Natural killer cell (primary cell): ENCODE data around the gene FBP2. TPM values are rescaled to one million over a fixed set of nuclear protein-coding genes. Genes with fewer than 3 reads are reported as not detected.

Experiments
- ATAC-seq, 3 donors: fragments of 150-1000 bp in 2 of 3; fragments of 200-7000 bp in 1 of 3; cut with Tn5 transposase; 1 replicate in 1 of 3; 2 replicates in 2 of 3; pipeline ENCODE4 v1.10.0; 2021; ENCODE audit warnings: mild to moderate bottlenecking in 2 of 3, moderate library complexity in 2 of 3
- DNase-seq, 2 donors: peaks; one replicate each; pipeline versions ENCODE4 v3.0.0 to v3.0.0-alpha.2; 2013 to 2021; ENCODE audit warnings: mixed read lengths in 1 of 2
- H3K27ac ChIP-seq: one replicate; pipeline ENCODE4 v1.5.1; 2013; ENCODE audit warnings: mild to moderate bottlenecking, low read length
- H3K27me3 ChIP-seq: one replicate; pipeline ENCODE4 v1.6.1; 2013; ENCODE audit warnings: low read length; ENCODE audit not compliant: control insufficient read depth, insufficient read depth
- H3K36me3 ChIP-seq: one replicate; pipeline ENCODE4 v1.6.1; 2013; ENCODE audit warnings: low read length; ENCODE audit not compliant: control insufficient read depth, insufficient read depth
- H3K4me1 ChIP-seq: one replicate; pipeline ENCODE4 v1.6.1; 2013; ENCODE audit warnings: low read length; ENCODE audit not compliant: control insufficient read depth, insufficient read depth
- H3K4me3 ChIP-seq: one replicate; pipeline ENCODE4 v1.5.1; 2013; ENCODE audit warnings: low read length
- H3K9me3 ChIP-seq: one replicate; pipeline ENCODE4 v1.6.1; 2013; ENCODE audit warnings: low read length; ENCODE audit not compliant: control insufficient read depth, insufficient read depth
- H3K27ac Mint-ChIP-seq, 2 donors: one replicate each; pipeline ENCODE4 v1.8.0; 2022; ENCODE audit warnings: mild to moderate bottlenecking in 2 of 2, mixed read lengths in 2 of 2, moderate library complexity in 1 of 2
- H3K27me3 Mint-ChIP-seq, 2 donors: one replicate each; pipeline ENCODE4 v1.8.0; 2022; ENCODE audit warnings: low read depth in 2 of 2, mixed read lengths in 2 of 2
- H3K36me3 Mint-ChIP-seq: one replicate; pipeline ENCODE4 v1.8.0; 2022; ENCODE audit warnings: mixed read lengths
- H3K4me1 Mint-ChIP-seq, 2 donors: one replicate each; pipeline ENCODE4 v1.8.0; 2022; ENCODE audit warnings: mixed read lengths in 2 of 2
- H3K4me3 Mint-ChIP-seq: one replicate; pipeline ENCODE4 v1.8.0; 2022; ENCODE audit warnings: mild to moderate bottlenecking, moderate library complexity, mixed read lengths
- H3K9me3 Mint-ChIP-seq, 2 donors: one replicate each; pipeline ENCODE4 v1.8.0; 2022; ENCODE audit warnings: mixed read lengths in 2 of 2
- WGBS: methylation state at CpG from one replicate; pipeline ENCODE4 v1.1.7; 2013; ENCODE audit warnings: missing lambda C conversion rate; ENCODE audit not compliant: insufficient coverage; 5-methylcytosine and 5-hydroxymethylcytosine counted together
- intact Hi-C: fragments of 100-400 bp; cut with micrococcal nuclease; formaldehyde crosslinking; loops from one replicate; pipeline ENCODE4 v1.14.2; 2022
- total RNA-seq, 4 donors: library from RNA; stranded (reverse); fragments of 120-200 nt in 1 of 4; gene quantifications; one replicate each; pipeline versions ENCODE4 v1.2.3 to v1.2.4, GENCODE V29; 2013 to 2022
- TF ChIP-seq, protein P1 (sequence below): fragments of 200-600 bp; IDR thresholded peaks from one replicate; pipeline ENCODE4 v1.8.0; 2022; ENCODE audit warnings: antibody characterized with exemption

Gene FBP2
- total RNA-seq, 3 donors from 2014 or later (not counting 1 experiment from before 2014, with no cell fraction given), result not detected

DNA sequence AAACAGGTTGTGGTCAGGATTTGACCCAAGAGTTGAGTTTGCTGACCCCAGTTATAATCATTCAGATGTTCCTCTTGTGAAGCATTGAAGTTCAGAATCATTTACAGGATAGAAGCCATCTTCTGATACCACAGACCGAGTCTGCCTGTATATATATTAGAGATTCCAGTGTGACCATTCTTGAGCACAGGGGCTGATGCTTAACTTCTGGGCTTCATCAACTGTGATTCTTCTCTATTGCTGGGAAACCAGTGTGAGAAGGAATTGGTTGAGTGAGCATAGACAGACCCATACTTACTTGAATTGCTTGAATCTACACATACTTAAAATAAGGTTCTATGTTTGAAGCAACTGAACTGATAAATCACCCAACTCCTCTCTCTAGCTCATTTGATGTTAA lies 66.7 kb downstream of the FBP2 start:
- 83% methylated on average over 1 of the region's 1 CpG for WGBS
- DNase-seq (no peak), ATAC-seq (no peak)
- no peak overlapping the region for H3K4me3 Mint-ChIP-seq
- H3K27me3 Mint-ChIP-seq, result peaks cover 0 to 14% of the 10 kb centered on the region in 2 donors
- H3K36me3 ChIP-seq, result no peaks in the 10 kb centered on the region
- no peaks in the 10 kb centered on the region for H3K27me3 ChIP-seq
- H3K36me3 Mint-ChIP-seq, result no peaks in the 10 kb centered on the region
- H3K9me3 ChIP-seq, result no peaks in the 10 kb centered on the region
- H3K4me1 ChIP-seq, result no peaks in the 10 kb centered on the region
- H3K9me3 Mint-ChIP-seq, result no peaks in the 10 kb centered on the region
- no peak overlapping the region for H3K4me3 ChIP-seq
- H3K27ac ChIP-seq, result no peak overlapping the region
- intact Hi-C loops, result no loop called here
- H3K4me1 Mint-ChIP-seq, result no peaks in the 10 kb centered on the region
- TF ChIP-seq, protein P1, sequence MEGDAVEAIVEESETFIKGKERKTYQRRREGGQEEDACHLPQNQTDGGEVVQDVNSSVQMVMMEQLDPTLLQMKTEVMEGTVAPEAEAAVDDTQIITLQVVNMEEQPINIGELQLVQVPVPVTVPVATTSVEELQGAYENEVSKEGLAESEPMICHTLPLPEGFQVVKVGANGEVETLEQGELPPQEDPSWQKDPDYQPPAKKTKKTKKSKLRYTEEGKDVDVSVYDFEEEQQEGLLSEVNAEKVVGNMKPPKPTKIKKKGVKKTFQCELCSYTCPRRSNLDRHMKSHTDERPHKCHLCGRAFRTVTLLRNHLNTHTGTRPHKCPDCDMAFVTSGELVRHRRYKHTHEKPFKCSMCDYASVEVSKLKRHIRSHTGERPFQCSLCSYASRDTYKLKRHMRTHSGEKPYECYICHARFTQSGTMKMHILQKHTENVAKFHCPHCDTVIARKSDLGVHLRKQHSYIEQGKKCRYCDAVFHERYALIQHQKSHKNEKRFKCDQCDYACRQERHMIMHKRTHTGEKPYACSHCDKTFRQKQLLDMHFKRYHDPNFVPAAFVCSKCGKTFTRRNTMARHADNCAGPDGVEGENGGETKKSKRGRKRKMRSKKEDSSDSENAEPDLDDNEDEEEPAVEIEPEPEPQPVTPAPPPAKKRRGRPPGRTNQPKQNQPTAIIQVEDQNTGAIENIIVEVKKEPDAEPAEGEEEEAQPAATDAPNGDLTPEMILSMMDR, result no peak
- H3K27ac Mint-ChIP-seq, result no peak overlapping the region

DNA sequence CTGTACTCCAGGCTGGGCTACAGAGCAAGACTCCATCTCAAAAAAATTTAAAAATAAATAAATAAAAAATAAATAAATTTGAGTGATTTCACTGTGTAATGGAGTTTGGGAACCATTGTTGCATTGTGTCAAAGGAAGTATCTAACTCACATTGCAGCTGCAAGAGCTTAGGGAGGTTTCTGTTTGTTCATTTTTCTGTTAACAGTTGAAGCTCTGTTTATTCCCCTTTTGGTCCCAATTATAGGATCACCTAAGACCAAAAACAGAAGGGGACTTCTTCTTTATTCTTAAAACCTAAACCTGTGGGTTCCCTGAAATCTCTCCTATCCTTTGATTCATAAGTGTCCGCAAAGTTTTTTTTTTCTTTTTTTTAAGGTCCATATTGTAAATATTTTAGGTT lies 67.4 kb downstream of the FBP2 start:
- H3K27me3 ChIP-seq, result no peaks in the 10 kb centered on the region
- no peak for DNase-seq
- H3K4me3 ChIP-seq, result no peak overlapping the region
- no peaks in the 10 kb centered on the region for H3K36me3 ChIP-seq
- ATAC-seq, result no peak
- H3K27me3 Mint-ChIP-seq, result peaks cover 0 to 14% of the 10 kb centered on the region in 2 donors
- WGBS, result no CpG with 5 or more reads among the region's 1 CpG
- H3K27ac Mint-ChIP-seq, result no peak overlapping the region
- TF ChIP-seq, protein P1, result no peak
- H3K9me3 Mint-ChIP-seq, result no peaks in the 10 kb centered on the region
- no peak overlapping the region for H3K4me3 Mint-ChIP-seq
- H3K9me3 ChIP-seq, result no peaks in the 10 kb centered on the region
- H3K27ac ChIP-seq, result no peak overlapping the region
- no peaks in the 10 kb centered on the region for H3K4me1 Mint-ChIP-seq
- H3K36me3 Mint-ChIP-seq, result no peaks in the 10 kb centered on the region
- H3K4me1 ChIP-seq, result no peaks in the 10 kb centered on the region
- intact Hi-C loops, result no loop called here

DNA sequence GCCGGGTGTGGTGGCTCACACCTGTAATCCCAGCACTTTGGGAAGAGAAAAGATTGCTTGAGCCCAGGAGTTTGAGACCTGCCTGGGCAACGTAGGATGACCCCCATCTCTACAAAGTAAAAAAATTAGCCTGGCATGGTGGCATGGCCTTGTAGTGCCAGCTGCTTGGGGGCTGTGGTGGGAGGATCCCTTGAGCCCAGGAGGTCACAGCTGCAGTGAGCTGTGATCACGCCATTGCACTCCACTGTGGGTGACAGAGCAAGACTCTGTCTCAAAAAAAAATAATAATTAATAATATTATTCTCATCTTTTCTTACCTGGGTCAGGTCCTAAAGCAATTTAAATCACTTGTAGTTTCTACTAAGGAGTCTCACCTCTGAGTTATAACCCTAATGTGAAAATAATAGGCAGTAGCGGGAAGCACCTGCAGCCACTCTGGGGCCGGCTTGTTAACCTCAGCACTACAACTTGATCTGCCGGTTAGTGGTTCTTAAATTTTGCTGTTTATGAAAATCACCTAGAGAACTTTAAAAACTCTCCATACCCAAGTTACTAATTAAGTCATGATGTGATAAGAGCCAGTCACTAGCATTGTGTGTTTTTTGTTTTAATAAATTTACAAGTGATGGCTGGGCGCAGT lies 68.1 kb downstream of the FBP2 start:
- H3K4me1 Mint-ChIP-seq, result no peaks in the 10 kb centered on the region
- no peaks in the 10 kb centered on the region for H3K9me3 Mint-ChIP-seq
- TF ChIP-seq, protein P1, result no peak
- WGBS, result 88% methylated on average over 5 of the region's 7 CpGs
- no peaks in the 10 kb centered on the region for H3K36me3 Mint-ChIP-seq
- no peak overlapping the region for H3K27ac Mint-ChIP-seq
- Histone ChIP-seq H3K4me1 (no peaks in the 10 kb centered on the region), H3K36me3 (no peaks in the 10 kb centered on the region), H3K9me3 (no peaks in the 10 kb centered on the region), H3K27me3 (no peaks in the 10 kb centered on the region), H3K4me3 (no peak overlapping the region), H3K27ac (no peak overlapping the region)
- H3K4me3 Mint-ChIP-seq, result no peak overlapping the region
- DNase-seq, result no peak
- peaks cover 0 to 14% of the 10 kb centered on the region in 2 donors for H3K27me3 Mint-ChIP-seq
- intact Hi-C loops, result no loop called here
- no peak for ATAC-seq

DNA sequence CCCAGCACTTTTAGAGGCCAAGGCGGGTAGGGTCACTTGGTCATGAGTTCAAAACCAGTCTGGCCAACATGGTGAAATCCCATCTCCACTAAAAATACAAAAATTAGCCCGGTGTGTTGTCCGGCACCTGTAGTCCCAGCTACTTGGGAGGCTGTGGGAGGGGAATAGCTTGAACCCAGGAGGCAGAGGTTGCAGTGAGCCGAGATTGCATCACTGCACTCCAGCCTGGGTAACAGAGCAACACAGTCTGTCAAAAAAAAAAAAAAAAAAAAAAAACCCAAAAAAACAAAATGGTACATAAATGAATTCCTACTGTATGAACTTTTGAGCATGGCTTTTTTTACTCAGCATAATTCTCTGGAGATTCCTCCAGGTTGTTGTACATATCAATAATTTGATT lies 76.4 kb downstream of the FBP2 start:
- peaks cover 0 to 19% of the 10 kb centered on the region in 2 donors for H3K27me3 Mint-ChIP-seq
- peaks cover 2% of the 10 kb centered on the region for H3K27me3 ChIP-seq
- no peak overlapping the region for H3K27ac ChIP-seq
- no peaks in the 10 kb centered on the region for H3K4me1 ChIP-seq
- intact Hi-C loops, result no loop called here
- no peaks in the 10 kb centered on the region for H3K4me1 Mint-ChIP-seq
- no peak overlapping the region for H3K4me3 ChIP-seq
- ATAC-seq (no peak), DNase-seq (no peak)
- H3K9me3 Mint-ChIP-seq, result no peaks in the 10 kb centered on the region
- H3K9me3 ChIP-seq, result no peaks in the 10 kb centered on the region
- H3K36me3 ChIP-seq, result no peaks in the 10 kb centered on the region
- WGBS, result 93% methylated on average over 3 of the region's 4 CpGs
- H3K36me3 Mint-ChIP-seq, result no peaks in the 10 kb centered on the region
- H3K27ac Mint-ChIP-seq, result no peak overlapping the region
- TF ChIP-seq, protein P1, result no peak
- no peak overlapping the region for H3K4me3 Mint-ChIP-seq
